Measurements from ENCODE around the gene BAD. TPM values are rescaled to one million over a fixed set of nuclear protein-coding genes. Genes with fewer than 3 reads are reported as not detected.

BAD gene
- total and polyA plus RNA-seq, 2 of the 13 experiments (the other 11 are each of a cell fraction or from before 2014, with no cell fraction given) = 17.9 to 28.5 TPM

DNA sequence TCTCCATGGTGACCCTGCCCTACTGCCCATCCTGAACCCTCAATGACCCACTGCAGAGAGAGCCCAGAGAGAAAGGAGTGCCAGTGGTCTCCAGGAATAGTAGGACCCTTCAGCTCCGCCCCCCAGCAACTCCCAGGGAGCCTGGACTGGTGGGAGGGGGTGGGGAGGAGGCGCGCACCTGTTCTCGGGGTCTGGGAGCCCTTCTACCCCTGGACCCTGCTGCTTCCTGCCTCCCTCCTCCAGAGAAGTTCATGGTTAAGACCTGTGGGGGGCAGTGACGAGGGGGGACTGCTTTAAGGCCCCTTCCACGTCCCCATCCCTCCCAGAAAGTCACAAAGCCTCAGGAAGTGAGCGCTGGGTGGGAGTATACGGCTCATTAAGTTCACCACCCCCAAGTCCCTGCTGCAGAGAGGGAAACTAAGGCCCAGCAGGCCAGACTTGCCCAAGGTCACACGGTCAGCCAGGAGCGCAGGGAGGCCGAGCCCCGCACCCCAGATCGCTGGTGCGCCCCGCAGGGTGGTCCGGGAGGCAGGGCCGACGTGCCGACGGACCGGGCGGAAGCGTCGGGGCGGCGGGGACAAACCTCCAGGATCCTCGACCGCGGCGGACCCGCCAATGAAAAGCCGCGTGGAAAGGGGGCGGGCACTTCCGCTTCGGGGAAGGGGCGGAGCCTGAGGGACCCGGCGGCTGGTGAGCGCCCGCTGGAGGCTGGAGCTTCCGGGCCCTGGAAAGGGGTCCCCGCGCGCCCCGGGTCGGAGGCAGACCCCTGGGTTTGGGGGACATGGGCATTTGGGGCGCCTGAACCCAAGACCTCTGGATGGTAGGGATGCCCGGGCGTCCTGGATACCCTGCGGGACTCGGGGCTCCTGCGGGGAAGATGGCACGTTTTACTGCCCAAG is 58.6 kb downstream of the BAD start, which contains the start of the genes NUDT22 and TRPT1 (continued):
- TF ChIP-seq ZNF7 (CRISPR knock-in tag; IDR thresholded peaks at IDR 0.05) = no peak
- no peak for TF ChIP-seq TCF7 (IDR thresholded peaks at IDR 0.05; ENCODE audit: low read depth)
- TF ChIP-seq CENPT (CRISPR knock-in tag; IDR thresholded peaks at IDR 0.05; ENCODE audit: low read depth) = no peak; the same call in 1 of the 2 replicates
- TF ChIP-seq, protein P1, sequence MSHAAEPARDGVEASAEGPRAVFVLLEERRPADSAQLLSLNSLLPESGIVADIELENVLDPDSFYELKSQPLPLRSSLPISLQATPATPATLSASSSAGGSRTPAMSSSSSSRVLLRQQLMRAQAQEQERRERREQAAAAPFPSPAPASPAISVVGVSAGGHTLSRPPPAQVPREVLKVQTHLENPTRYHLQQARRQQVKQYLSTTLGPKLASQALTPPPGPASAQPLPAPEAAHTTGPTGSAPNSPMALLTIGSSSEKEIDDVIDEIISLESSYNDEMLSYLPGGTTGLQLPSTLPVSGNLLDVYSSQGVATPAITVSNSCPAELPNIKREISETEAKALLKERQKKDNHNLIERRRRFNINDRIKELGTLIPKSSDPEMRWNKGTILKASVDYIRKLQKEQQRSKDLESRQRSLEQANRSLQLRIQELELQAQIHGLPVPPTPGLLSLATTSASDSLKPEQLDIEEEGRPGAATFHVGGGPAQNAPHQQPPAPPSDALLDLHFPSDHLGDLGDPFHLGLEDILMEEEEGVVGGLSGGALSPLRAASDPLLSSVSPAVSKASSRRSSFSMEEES (CRISPR knock-in tag; IDR thresholded peaks at IDR 0.05) = no peak
- TF ChIP-seq EZH2 (conservative IDR thresholded peaks at IDR 0.05; ENCODE audit: low read depth, low read length) = no peak
- no peak for TF ChIP-seq MTF1 (CRISPR knock-in tag; IDR thresholded peaks at IDR 0.05)
- TF ChIP-seq SMAD1 (CRISPR knock-in tag; IDR thresholded peaks at IDR 0.05; ENCODE audit: borderline replicate concordance, low read depth) = no peak
- TF ChIP-seq ZNF331 (CRISPR knock-in tag; IDR thresholded peaks at IDR 0.05) = peak; percentile 67; the same call in 1 of the 2 replicates
- TF ChIP-seq STAG1 (CRISPR knock-in tag; IDR thresholded peaks at IDR 0.05) = no peak
- no peak for TF ChIP-seq AGO1 (IDR thresholded peaks at IDR 0.05; ENCODE audit: low read depth, low read length, poor library complexity, severe bottlenecking)
- no peak for TF ChIP-seq FOXK2 (IDR thresholded peaks at IDR 0.05)
- TF ChIP-seq ZSCAN30 (CRISPR knock-in tag; IDR thresholded peaks at IDR 0.05) = no peak
- TF ChIP-seq, protein P2, sequence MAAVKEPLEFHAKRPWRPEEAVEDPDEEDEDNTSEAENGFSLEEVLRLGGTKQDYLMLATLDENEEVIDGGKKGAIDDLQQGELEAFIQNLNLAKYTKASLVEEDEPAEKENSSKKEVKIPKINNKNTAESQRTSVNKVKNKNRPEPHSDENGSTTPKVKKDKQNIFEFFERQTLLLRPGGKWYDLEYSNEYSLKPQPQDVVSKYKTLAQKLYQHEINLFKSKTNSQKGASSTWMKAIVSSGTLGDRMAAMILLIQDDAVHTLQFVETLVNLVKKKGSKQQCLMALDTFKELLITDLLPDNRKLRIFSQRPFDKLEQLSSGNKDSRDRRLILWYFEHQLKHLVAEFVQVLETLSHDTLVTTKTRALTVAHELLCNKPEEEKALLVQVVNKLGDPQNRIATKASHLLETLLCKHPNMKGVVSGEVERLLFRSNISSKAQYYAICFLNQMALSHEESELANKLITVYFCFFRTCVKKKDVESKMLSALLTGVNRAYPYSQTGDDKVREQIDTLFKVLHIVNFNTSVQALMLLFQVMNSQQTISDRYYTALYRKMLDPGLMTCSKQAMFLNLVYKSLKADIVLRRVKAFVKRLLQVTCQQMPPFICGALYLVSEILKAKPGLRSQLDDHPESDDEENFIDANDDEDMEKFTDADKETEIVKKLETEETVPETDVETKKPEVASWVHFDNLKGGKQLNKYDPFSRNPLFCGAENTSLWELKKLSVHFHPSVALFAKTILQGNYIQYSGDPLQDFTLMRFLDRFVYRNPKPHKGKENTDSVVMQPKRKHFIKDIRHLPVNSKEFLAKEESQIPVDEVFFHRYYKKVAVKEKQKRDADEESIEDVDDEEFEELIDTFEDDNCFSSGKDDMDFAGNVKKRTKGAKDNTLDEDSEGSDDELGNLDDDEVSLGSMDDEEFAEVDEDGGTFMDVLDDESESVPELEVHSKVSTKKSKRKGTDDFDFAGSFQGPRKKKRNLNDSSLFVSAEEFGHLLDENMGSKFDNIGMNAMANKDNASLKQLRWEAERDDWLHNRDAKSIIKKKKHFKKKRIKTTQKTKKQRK (IDR thresholded peaks at IDR 0.05; ENCODE audit: low read length) = no peak
- TF ChIP-seq, protein P3, sequence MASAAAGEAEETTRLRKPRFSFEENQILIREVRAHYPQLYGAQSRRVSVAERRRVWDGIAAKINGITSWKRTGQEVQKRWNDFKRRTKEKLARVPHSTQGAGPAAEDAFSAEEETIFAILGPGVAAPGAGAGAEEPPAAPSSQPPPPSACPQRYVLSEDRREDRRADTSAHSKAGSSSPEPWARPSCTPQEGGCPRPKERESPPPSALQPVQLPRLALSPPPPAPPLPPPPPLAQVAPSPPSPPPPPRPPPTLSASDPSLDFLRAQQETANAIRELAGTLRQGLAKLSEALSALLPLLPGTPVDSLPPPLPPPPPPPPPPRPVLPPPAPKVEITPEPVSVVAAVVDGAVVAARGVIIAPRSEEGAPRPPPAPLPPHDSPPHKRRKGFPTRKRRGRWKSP (CRISPR knock-in tag; IDR thresholded peaks at IDR 0.05) = peak; percentile 31; the same call in 1 of the 2 replicates
- TF ChIP-seq, protein P4, sequence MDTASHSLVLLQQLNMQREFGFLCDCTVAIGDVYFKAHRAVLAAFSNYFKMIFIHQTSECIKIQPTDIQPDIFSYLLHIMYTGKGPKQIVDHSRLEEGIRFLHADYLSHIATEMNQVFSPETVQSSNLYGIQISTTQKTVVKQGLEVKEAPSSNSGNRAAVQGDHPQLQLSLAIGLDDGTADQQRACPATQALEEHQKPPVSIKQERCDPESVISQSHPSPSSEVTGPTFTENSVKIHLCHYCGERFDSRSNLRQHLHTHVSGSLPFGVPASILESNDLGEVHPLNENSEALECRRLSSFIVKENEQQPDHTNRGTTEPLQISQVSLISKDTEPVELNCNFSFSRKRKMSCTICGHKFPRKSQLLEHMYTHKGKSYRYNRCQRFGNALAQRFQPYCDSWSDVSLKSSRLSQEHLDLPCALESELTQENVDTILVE (CRISPR knock-in tag; IDR thresholded peaks at IDR 0.05) = peak; percentile 18; the same call in 1 of the 2 replicates
- no peak for TF ChIP-seq KLF11 (CRISPR knock-in tag; IDR thresholded peaks at IDR 0.05)
- TF ChIP-seq, protein P5, sequence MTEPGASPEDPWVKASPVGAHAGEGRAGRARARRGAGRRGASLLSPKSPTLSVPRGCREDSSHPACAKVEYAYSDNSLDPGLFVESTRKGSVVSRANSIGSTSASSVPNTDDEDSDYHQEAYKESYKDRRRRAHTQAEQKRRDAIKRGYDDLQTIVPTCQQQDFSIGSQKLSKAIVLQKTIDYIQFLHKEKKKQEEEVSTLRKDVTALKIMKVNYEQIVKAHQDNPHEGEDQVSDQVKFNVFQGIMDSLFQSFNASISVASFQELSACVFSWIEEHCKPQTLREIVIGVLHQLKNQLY (CRISPR knock-in tag; IDR thresholded peaks at IDR 0.05) = no peak
- TF ChIP-seq TBX2 (CRISPR knock-in tag; IDR thresholded peaks at IDR 0.05; ENCODE audit: borderline replicate concordance) = peak; percentile 58
- TF ChIP-seq ZNF598 (CRISPR knock-in tag; IDR thresholded peaks at IDR 0.05; ENCODE audit: borderline replicate concordance) = no peak
- no peak for TF ChIP-seq RFX5 (IDR thresholded peaks at IDR 0.05; ENCODE audit: low read depth, low read length)
- TF ChIP-seq, protein P6, sequence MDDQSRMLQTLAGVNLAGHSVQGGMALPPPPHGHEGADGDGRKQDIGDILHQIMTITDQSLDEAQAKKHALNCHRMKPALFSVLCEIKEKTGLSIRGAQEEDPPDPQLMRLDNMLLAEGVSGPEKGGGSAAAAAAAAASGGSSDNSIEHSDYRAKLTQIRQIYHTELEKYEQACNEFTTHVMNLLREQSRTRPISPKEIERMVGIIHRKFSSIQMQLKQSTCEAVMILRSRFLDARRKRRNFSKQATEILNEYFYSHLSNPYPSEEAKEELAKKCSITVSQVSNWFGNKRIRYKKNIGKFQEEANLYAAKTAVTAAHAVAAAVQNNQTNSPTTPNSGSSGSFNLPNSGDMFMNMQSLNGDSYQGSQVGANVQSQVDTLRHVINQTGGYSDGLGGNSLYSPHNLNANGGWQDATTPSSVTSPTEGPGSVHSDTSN (CRISPR knock-in tag; IDR thresholded peaks at IDR 0.05; ENCODE audit: borderline replicate concordance) = 0 out of 2 replicates have a peak, but pooled peaks have one; percentile 37
